Measurements from ENCODE around the gene ZNF474.

ZNF474 gene

GRCh38 chr5:122153774-122154173 lies 24.4 kb downstream of the ZNF474 start:
- H3K27ac ChIP-seq (ENCODE audit: low read depth, low read length), result no peak overlapping the region
- H3K79me1 ChIP-seq (ENCODE audit: low read length), result no peaks in the 10 kb centered on the region
- H3K9ac ChIP-seq (ENCODE audit: low read length), result no peak overlapping the region
- H3K4ac ChIP-seq (ENCODE audit: low read depth, low read length), result no peak overlapping the region
- no peak overlapping the region for H2AK5ac ChIP-seq (ENCODE audit: low read length)
- H3K36me3 ChIP-seq (ENCODE audit: control insufficient read depth, insufficient read depth, low read length), result no peaks in the 10 kb centered on the region
- H4K8ac ChIP-seq (ENCODE audit: low read depth, low read length), result no peak overlapping the region
- H3K56ac ChIP-seq (ENCODE audit: low read length), result no peak overlapping the region
- H3K4me3 ChIP-seq (ENCODE audit: low read length), result no peak overlapping the region
- H3K4me2 ChIP-seq (ENCODE audit: low read length), result no peak overlapping the region
- no peaks in the 10 kb centered on the region for H3K27me3 ChIP-seq (ENCODE audit: insufficient read depth, low read length, poor library complexity)
- peak; percentile 32 for DNase-seq
- no peak overlapping the region for H2BK5ac ChIP-seq (ENCODE audit: low read length)
- WGBS (ENCODE audit: extremely low coverage, insufficient coverage, low lambda C conversion rate), result no CpG with 5 or more reads among the region's 4 CpGs
- no peak overlapping the region for H3K18ac ChIP-seq (ENCODE audit: low read length)
- no peak overlapping the region for H2BK15ac ChIP-seq (replicated peaks; ENCODE audit: low read depth)
- no peak overlapping the region for H4K5ac ChIP-seq (ENCODE audit: low read length)
- no peaks in the 10 kb centered on the region for H3K79me2 ChIP-seq (ENCODE audit: control insufficient read depth, insufficient read depth, low read length)
- H3K4me1 ChIP-seq (ENCODE audit: control insufficient read depth, low read depth, low read length), result peaks cover 12% of the 10 kb centered on the region
- no peak overlapping the region for H3K23ac ChIP-seq (ENCODE audit: low read length)
- no peak overlapping the region for H2BK120ac ChIP-seq (ENCODE audit: low read depth, low read length)

DNA sequence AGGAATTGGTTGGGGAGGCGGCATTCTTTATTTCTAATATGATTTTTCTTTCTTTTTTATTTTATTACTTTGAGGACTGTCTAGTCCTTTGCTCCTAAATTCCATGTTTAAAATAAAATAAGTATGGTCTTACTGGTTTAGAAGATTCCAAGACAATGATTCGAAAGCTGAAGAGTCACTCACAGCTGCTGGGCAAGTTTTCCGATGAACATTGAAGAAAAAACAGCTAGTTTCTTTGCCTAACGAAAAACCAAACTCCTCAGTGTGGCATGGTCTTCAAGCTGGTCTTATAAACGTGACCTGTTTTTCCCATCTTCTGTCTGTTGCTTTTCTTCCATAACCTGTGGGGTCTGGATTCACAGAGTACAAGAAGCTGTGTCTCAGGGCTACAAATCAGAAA lies 25.1 kb downstream of the ZNF474 start:
- no peaks in the 10 kb centered on the region for H3K79me2 ChIP-seq (ENCODE audit: control insufficient read depth, insufficient read depth, low read length)
- H4K5ac ChIP-seq (ENCODE audit: low read length), result no peak overlapping the region
- H3K27ac ChIP-seq (ENCODE audit: low read depth, low read length), result no peak overlapping the region
- no peaks in the 10 kb centered on the region for H3K27me3 ChIP-seq (ENCODE audit: insufficient read depth, low read length, poor library complexity)
- no peak overlapping the region for H3K9ac ChIP-seq (ENCODE audit: low read length)
- no peak overlapping the region for H2BK5ac ChIP-seq (ENCODE audit: low read length)
- H3K23ac ChIP-seq (ENCODE audit: low read length), result no peak overlapping the region
- H3K4me2 ChIP-seq (ENCODE audit: low read length), result no peak overlapping the region
- no peak overlapping the region for H3K18ac ChIP-seq (ENCODE audit: low read length)
- no peaks in the 10 kb centered on the region for H3K36me3 ChIP-seq (ENCODE audit: control insufficient read depth, insufficient read depth, low read length)
- H2AK5ac ChIP-seq (ENCODE audit: low read length), result no peak overlapping the region
- no peaks in the 10 kb centered on the region for H3K79me1 ChIP-seq (ENCODE audit: low read length)
- H3K4me1 ChIP-seq (ENCODE audit: control insufficient read depth, low read depth, low read length), result peaks cover 12% of the 10 kb centered on the region
- H2BK120ac ChIP-seq (ENCODE audit: low read depth, low read length), result no peak overlapping the region
- no peak overlapping the region for H2BK15ac ChIP-seq (replicated peaks; ENCODE audit: low read depth)
- H3K56ac ChIP-seq (ENCODE audit: low read length), result no peak overlapping the region
- H4K8ac ChIP-seq (ENCODE audit: low read depth, low read length), result no peak overlapping the region
- no CpG with 5 or more reads among the region's 5 CpGs for WGBS (ENCODE audit: extremely low coverage, insufficient coverage, low lambda C conversion rate)
- no peak for DNase-seq
- no peak overlapping the region for H3K4me3 ChIP-seq (ENCODE audit: low read length)
- H3K4ac ChIP-seq (ENCODE audit: low read depth, low read length), result no peak overlapping the region

GRCh38 chr5:122154910-122155309 lies 25.6 kb downstream of the ZNF474 start:
- H3K9ac ChIP-seq (ENCODE audit: low read length), result no peak overlapping the region
- WGBS (ENCODE audit: extremely low coverage, insufficient coverage, low lambda C conversion rate), result no CpG with 5 or more reads among the region's 7 CpGs
- DNase-seq, result peak; percentile 17
- no peaks in the 10 kb centered on the region for H3K79me1 ChIP-seq (ENCODE audit: low read length)
- H3K27me3 ChIP-seq (ENCODE audit: insufficient read depth, low read length, poor library complexity), result no peaks in the 10 kb centered on the region
- H3K4me1 ChIP-seq (ENCODE audit: control insufficient read depth, low read depth, low read length), result peaks cover 12% of the 10 kb centered on the region
- no peak overlapping the region for H3K4me3 ChIP-seq (ENCODE audit: low read length)
- H3K23ac ChIP-seq (ENCODE audit: low read length), result no peak overlapping the region
- no peak overlapping the region for H3K27ac ChIP-seq (ENCODE audit: low read depth, low read length)
- H2BK120ac ChIP-seq (ENCODE audit: low read depth, low read length), result no peak overlapping the region
- no peak overlapping the region for H2BK5ac ChIP-seq (ENCODE audit: low read length)
- H3K79me2 ChIP-seq (ENCODE audit: control insufficient read depth, insufficient read depth, low read length), result no peaks in the 10 kb centered on the region
- no peak overlapping the region for H3K56ac ChIP-seq (ENCODE audit: low read length)
- no peaks in the 10 kb centered on the region for H3K36me3 ChIP-seq (ENCODE audit: control insufficient read depth, insufficient read depth, low read length)
- H2BK15ac ChIP-seq (replicated peaks; ENCODE audit: low read depth), result no peak overlapping the region
- no peak overlapping the region for H3K4ac ChIP-seq (ENCODE audit: low read depth, low read length)
- H4K5ac ChIP-seq (ENCODE audit: low read length), result no peak overlapping the region
- H4K8ac ChIP-seq (ENCODE audit: low read depth, low read length), result no peak overlapping the region
- H2AK5ac ChIP-seq (ENCODE audit: low read length), result no peak overlapping the region
- no peak overlapping the region for H3K4me2 ChIP-seq (ENCODE audit: low read length)
- H3K18ac ChIP-seq (ENCODE audit: low read length), result no peak overlapping the region

- no peak overlapping the region for H4K5ac ChIP-seq (ENCODE audit: low read length)
- no peak for DNase-seq
- H3K27ac ChIP-seq (ENCODE audit: low read depth, low read length), result no peak overlapping the region
- H3K9ac ChIP-seq (ENCODE audit: low read length), result no peak overlapping the region
- no peak overlapping the region for H3K23ac ChIP-seq (ENCODE audit: low read length)
- no peaks in the 10 kb centered on the region for H3K27me3 ChIP-seq (ENCODE audit: insufficient read depth, low read length, poor library complexity)
- H3K4me1 ChIP-seq (ENCODE audit: control insufficient read depth, low read depth, low read length), result peaks cover 12% of the 10 kb centered on the region
- H3K18ac ChIP-seq (ENCODE audit: low read length), result no peak overlapping the region
- H2BK15ac ChIP-seq (replicated peaks; ENCODE audit: low read depth), result no peak overlapping the region
- WGBS (ENCODE audit: extremely low coverage, insufficient coverage, low lambda C conversion rate), result no CpG with 5 or more reads among the region's 3 CpGs
- H3K79me1 ChIP-seq (ENCODE audit: low read length), result no peaks in the 10 kb centered on the region
- no peak overlapping the region for H2BK5ac ChIP-seq (ENCODE audit: low read length)
- H3K4ac ChIP-seq (ENCODE audit: low read depth, low read length), result no peak overlapping the region
- H3K4me2 ChIP-seq (ENCODE audit: low read length), result no peak overlapping the region
- no peak overlapping the region for H2BK120ac ChIP-seq (ENCODE audit: low read depth, low read length)
- no peaks in the 10 kb centered on the region for H3K36me3 ChIP-seq (ENCODE audit: control insufficient read depth, insufficient read depth, low read length)
- no peak overlapping the region for H2AK5ac ChIP-seq (ENCODE audit: low read length)
- no peak overlapping the region for H3K4me3 ChIP-seq (ENCODE audit: low read length)
- H3K56ac ChIP-seq (ENCODE audit: low read length), result no peak overlapping the region
- H3K79me2 ChIP-seq (ENCODE audit: control insufficient read depth, insufficient read depth, low read length), result no peaks in the 10 kb centered on the region
- no peak overlapping the region for H4K8ac ChIP-seq (ENCODE audit: low read depth, low read length)
Measured at GRCh38 chr5:122155546-122155945, 26.2 kb downstream of the ZNF474 start.

DNA sequence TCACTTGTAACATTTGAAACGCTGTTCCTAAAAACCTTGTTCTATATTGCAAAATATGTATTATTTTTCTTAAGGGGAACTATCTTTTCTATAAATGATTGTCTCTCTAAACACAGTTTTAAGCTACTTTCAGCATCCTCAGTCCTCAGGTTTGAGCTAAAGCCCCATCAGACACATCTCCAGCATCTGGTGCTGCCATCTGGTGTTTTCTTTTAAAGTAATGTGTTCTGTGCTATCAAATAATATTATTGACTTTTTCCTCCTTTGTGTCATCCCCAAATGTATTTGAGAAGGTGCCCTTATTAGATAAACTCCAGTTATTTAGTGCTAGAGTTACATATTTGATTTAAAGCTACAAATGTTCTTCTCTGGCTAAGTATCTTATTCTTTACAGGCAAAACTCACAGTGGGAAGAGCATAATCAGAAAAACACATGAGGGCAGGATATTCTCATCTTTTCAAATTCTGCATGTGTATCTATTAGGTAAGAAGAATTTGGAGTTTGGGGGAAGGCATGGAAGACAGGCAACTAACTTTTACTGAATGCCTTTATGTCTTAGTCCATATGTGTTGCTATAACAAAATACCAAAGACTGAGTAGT lies 27.5 kb downstream of the ZNF474 start:
- H3K18ac ChIP-seq (ENCODE audit: low read length), result no peak overlapping the region
- no peak overlapping the region for H3K56ac ChIP-seq (ENCODE audit: low read length)
- no peaks in the 10 kb centered on the region for H3K36me3 ChIP-seq (ENCODE audit: control insufficient read depth, insufficient read depth, low read length)
- H3K79me2 ChIP-seq (ENCODE audit: control insufficient read depth, insufficient read depth, low read length), result no peaks in the 10 kb centered on the region
- no peak overlapping the region for H4K5ac ChIP-seq (ENCODE audit: low read length)
- peaks cover 10% of the 10 kb centered on the region for H3K4me1 ChIP-seq (ENCODE audit: control insufficient read depth, low read depth, low read length)
- H2BK15ac ChIP-seq (replicated peaks; ENCODE audit: low read depth), result no peak overlapping the region
- H2BK5ac ChIP-seq (ENCODE audit: low read length), result no peak overlapping the region
- H3K23ac ChIP-seq (ENCODE audit: low read length), result no peak overlapping the region
- H3K9ac ChIP-seq (ENCODE audit: low read length), result no peak overlapping the region
- H2AK5ac ChIP-seq (ENCODE audit: low read length), result no peak overlapping the region
- H3K4me2 ChIP-seq (ENCODE audit: low read length), result no peak overlapping the region
- no peak overlapping the region for H3K27ac ChIP-seq (ENCODE audit: low read depth, low read length)
- no peaks in the 10 kb centered on the region for H3K27me3 ChIP-seq (ENCODE audit: insufficient read depth, low read length, poor library complexity)
- H3K4me3 ChIP-seq (ENCODE audit: low read length), result no peak overlapping the region
- no peak overlapping the region for H4K8ac ChIP-seq (ENCODE audit: low read depth, low read length)
- no peaks in the 10 kb centered on the region for H3K79me1 ChIP-seq (ENCODE audit: low read length)
- WGBS (ENCODE audit: extremely low coverage, insufficient coverage, low lambda C conversion rate), result no CpG with 5 or more reads among the region's 1 CpG
- H3K4ac ChIP-seq (ENCODE audit: low read depth, low read length), result no peak overlapping the region
- no peak overlapping the region for H2BK120ac ChIP-seq (ENCODE audit: low read depth, low read length)
- DNase-seq, result peak; percentile 60

DNA sequence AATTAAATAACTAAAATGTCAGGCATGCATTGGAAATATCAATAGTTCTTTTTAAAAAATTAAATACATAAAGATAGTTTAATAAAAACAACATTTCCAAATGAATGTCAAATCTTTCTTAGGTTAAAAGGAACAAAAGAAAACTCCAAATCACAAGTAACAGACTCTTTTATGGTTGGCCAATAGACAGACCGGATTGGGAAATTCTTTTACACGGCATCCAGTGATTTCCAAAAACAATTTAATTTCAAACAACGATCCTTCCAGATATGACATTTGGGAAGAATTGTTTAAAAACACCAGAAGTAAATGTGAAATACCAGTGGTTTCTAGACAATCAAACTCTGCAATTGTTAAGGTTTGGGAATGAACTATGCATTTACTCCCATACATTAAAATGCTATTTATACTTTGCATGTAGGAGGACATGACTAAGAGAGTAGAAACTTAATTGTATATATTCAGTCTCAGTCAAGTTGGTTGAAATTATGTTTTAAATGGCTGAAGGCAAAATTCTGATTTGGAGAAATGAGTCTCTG lies 32.8 kb downstream of the ZNF474 start:
- Histone ChIP-seq H3K4me1 (ENCODE audit: control insufficient read depth, low read depth, low read length) (no peaks in the 10 kb centered on the region), H2BK15ac (replicated peaks; ENCODE audit: low read depth) (no peak overlapping the region), H3K18ac (ENCODE audit: low read length) (no peak overlapping the region), H2AK5ac (ENCODE audit: low read length) (no peak overlapping the region), H2BK120ac (ENCODE audit: low read depth, low read length) (no peak overlapping the region), H3K79me1 (ENCODE audit: low read length) (no peaks in the 10 kb centered on the region), H3K79me2 (ENCODE audit: control insufficient read depth, insufficient read depth, low read length) (no peaks in the 10 kb centered on the region), H3K4ac (ENCODE audit: low read depth, low read length) (no peak overlapping the region), H3K36me3 (ENCODE audit: control insufficient read depth, insufficient read depth, low read length) (no peaks in the 10 kb centered on the region), H3K27me3 (ENCODE audit: insufficient read depth, low read length, poor library complexity) (no peaks in the 10 kb centered on the region), H2BK5ac (ENCODE audit: low read length) (no peak overlapping the region), H3K9ac (ENCODE audit: low read length) (no peak overlapping the region), H3K27ac (ENCODE audit: low read depth, low read length) (no peak overlapping the region), H4K5ac (ENCODE audit: low read length) (no peak overlapping the region), H3K56ac (ENCODE audit: low read length) (no peak overlapping the region), H3K4me2 (ENCODE audit: low read length) (no peak overlapping the region), H4K8ac (ENCODE audit: low read depth, low read length) (no peak overlapping the region), H3K4me3 (ENCODE audit: low read length) (no peak overlapping the region), H3K23ac (ENCODE audit: low read length) (no peak overlapping the region)
- WGBS (ENCODE audit: extremely low coverage, insufficient coverage, low lambda C conversion rate), result no CpG with 5 or more reads among the region's 3 CpGs
- no peak for DNase-seq

Measured in mesendoderm (in vitro differentiated cells).